Activated T-cell treated with anti-CD3 and anti-CD28 coated beads, Interleukin-2, amount 50 U/mL, for 24 hours (primary cell): Measurements from ENCODE around the gene ASAP3.

Experiments
- DNase-seq: peaks from one replicate; pipeline ENCODE4 v3.0.0-alpha.2; 2020
- H3K27ac Mint-ChIP-seq: 2 replicates; pipeline ENCODE4 v1.8.0; 2020; ENCODE audit warnings: mild to moderate bottlenecking, mixed read lengths
- H3K27me3 Mint-ChIP-seq: 2 replicates; pipeline ENCODE4 v1.8.0; 2020; ENCODE audit warnings: mixed read lengths
- H3K36me3 Mint-ChIP-seq: 2 replicates; pipeline ENCODE4 v1.8.0; 2020; ENCODE audit warnings: low read depth, mixed read lengths
- H3K4me1 Mint-ChIP-seq: 2 replicates; pipeline ENCODE4 v1.8.0; 2020; ENCODE audit warnings: low read depth, mixed read lengths
- H3K4me3 Mint-ChIP-seq: 2 replicates; pipeline ENCODE4 v1.8.0; 2020; ENCODE audit warnings: mild to moderate bottlenecking, moderate library complexity, mixed read lengths
- H3K9me3 Mint-ChIP-seq: 2 replicates; pipeline ENCODE4 v1.8.0; 2020; ENCODE audit warnings: mixed read lengths

The ASAP3 gene

GRCh38 chr1:23453455-23454000, 30.5 kb downstream of the ASAP3 start:
- peaks cover 6% of the 10 kb centered on the region for H3K27me3 Mint-ChIP-seq
- H3K27ac Mint-ChIP-seq, result no peak overlapping the region
- no peak for DNase-seq
- no peaks in the 10 kb centered on the region for H3K36me3 Mint-ChIP-seq
- H3K9me3 Mint-ChIP-seq, result no peaks in the 10 kb centered on the region
- peaks cover 18% of the 10 kb centered on the region for H3K4me1 Mint-ChIP-seq
- H3K4me3 Mint-ChIP-seq, result no peak overlapping the region

GRCh38 chr1:23452011-23452411, 32.0 kb downstream of the ASAP3 start:
- H3K27me3 Mint-ChIP-seq, result peaks cover 6% of the 10 kb centered on the region
- peaks cover 18% of the 10 kb centered on the region for H3K4me1 Mint-ChIP-seq
- H3K27ac Mint-ChIP-seq, result no peak overlapping the region
- DNase-seq, result peak; percentile 37
- no peak overlapping the region for H3K4me3 Mint-ChIP-seq
- H3K36me3 Mint-ChIP-seq, result no peaks in the 10 kb centered on the region
- no peaks in the 10 kb centered on the region for H3K9me3 Mint-ChIP-seq

GRCh38 chr1:23451441-23451840, 32.5 kb downstream of the ASAP3 start:
- Mint-ChIP-seq H3K27ac (no peak overlapping the region), H3K36me3 (no peaks in the 10 kb centered on the region), H3K4me1 (peaks cover 18% of the 10 kb centered on the region), H3K27me3 (peaks cover 6% of the 10 kb centered on the region), H3K4me3 (no peak overlapping the region), H3K9me3 (no peaks in the 10 kb centered on the region)
- no peak for DNase-seq

GRCh38 chr1:23450894-23451293, 33.1 kb downstream of the ASAP3 start:
- H3K36me3 Mint-ChIP-seq, result no peaks in the 10 kb centered on the region
- DNase-seq, result no peak
- H3K9me3 Mint-ChIP-seq, result no peaks in the 10 kb centered on the region
- H3K27ac Mint-ChIP-seq, result no peak overlapping the region
- peaks cover 13% of the 10 kb centered on the region for H3K4me1 Mint-ChIP-seq
- H3K4me3 Mint-ChIP-seq, result no peak overlapping the region
- H3K27me3 Mint-ChIP-seq, result peaks cover 6% of the 10 kb centered on the region

GRCh38 chr1:23449958-23450357, 34.0 kb downstream of the ASAP3 start:
- Mint-ChIP-seq H3K36me3 (no peaks in the 10 kb centered on the region), H3K4me1 (peaks cover 13% of the 10 kb centered on the region), H3K9me3 (no peaks in the 10 kb centered on the region), H3K4me3 (no peak overlapping the region), H3K27ac (no peak overlapping the region), H3K27me3 (no peaks in the 10 kb centered on the region)
- DNase-seq, result no peak

- Mint-ChIP-seq H3K4me3 (no peak overlapping the region), H3K27ac (no peak overlapping the region), H3K27me3 (no peaks in the 10 kb centered on the region), H3K36me3 (no peaks in the 10 kb centered on the region), H3K9me3 (no peaks in the 10 kb centered on the region), H3K4me1 (peaks cover 13% of the 10 kb centered on the region)
- DNase-seq, result no peak
Observed at GRCh38 chr1:23449306-23449705, 34.7 kb downstream of the ASAP3 start.

- H3K27me3 Mint-ChIP-seq, result no peaks in the 10 kb centered on the region
- no peak for DNase-seq
- no peaks in the 10 kb centered on the region for H3K9me3 Mint-ChIP-seq
- H3K36me3 Mint-ChIP-seq, result no peaks in the 10 kb centered on the region
- no peak overlapping the region for H3K4me3 Mint-ChIP-seq
- H3K4me1 Mint-ChIP-seq, result peaks cover 13% of the 10 kb centered on the region
- H3K27ac Mint-ChIP-seq, result no peak overlapping the region
Observed at GRCh38 chr1:23448846-23449245, 35.1 kb downstream of the ASAP3 start.

GRCh38 chr1:23446661-23447310, 37.2 kb downstream of the ASAP3 start:
- Mint-ChIP-seq H3K27me3 (no peaks in the 10 kb centered on the region), H3K9me3 (no peaks in the 10 kb centered on the region), H3K36me3 (no peaks in the 10 kb centered on the region), H3K27ac (no peak overlapping the region), H3K4me3 (no peak overlapping the region), H3K4me1 (peaks cover 4% of the 10 kb centered on the region)
- DNase-seq, result no peak

GRCh38 chr1:23444596-23445390, 39.2 kb downstream of the ASAP3 start:
- Mint-ChIP-seq H3K4me3 (no peak overlapping the region), H3K4me1 (no peaks in the 10 kb centered on the region), H3K27ac (no peak overlapping the region), H3K36me3 (no peaks in the 10 kb centered on the region), H3K27me3 (no peaks in the 10 kb centered on the region), H3K9me3 (no peaks in the 10 kb centered on the region)
- no peak for DNase-seq

- Mint-ChIP-seq H3K36me3 (no peaks in the 10 kb centered on the region), H3K4me3 (no peak overlapping the region), H3K4me1 (no peaks in the 10 kb centered on the region), H3K27me3 (no peaks in the 10 kb centered on the region), H3K27ac (no peak overlapping the region), H3K9me3 (no peaks in the 10 kb centered on the region)
- DNase-seq, result no peak
Observed at GRCh38 chr1:23444104-23444533, 39.9 kb downstream of the ASAP3 start.

- Mint-ChIP-seq H3K36me3 (no peaks in the 10 kb centered on the region), H3K27ac (no peak overlapping the region), H3K4me1 (no peaks in the 10 kb centered on the region), H3K9me3 (no peaks in the 10 kb centered on the region), H3K27me3 (no peaks in the 10 kb centered on the region), H3K4me3 (no peak overlapping the region)
- no peak for DNase-seq
Observed at GRCh38 chr1:23442751-23443150, 41.2 kb downstream of the ASAP3 start.

GRCh38 chr1:23441446-23442148, 42.4 kb downstream of the ASAP3 start:
- H3K27ac Mint-ChIP-seq, result no peak overlapping the region
- H3K4me1 Mint-ChIP-seq, result no peaks in the 10 kb centered on the region

GRCh38 chr1:23438545-23438944, 45.4 kb downstream of the ASAP3 start:
- H3K27me3 Mint-ChIP-seq, result no peaks in the 10 kb centered on the region
- H3K27ac Mint-ChIP-seq, result no peak overlapping the region
- no peak overlapping the region for H3K4me3 Mint-ChIP-seq
- H3K9me3 Mint-ChIP-seq, result no peaks in the 10 kb centered on the region
- no peaks in the 10 kb centered on the region for H3K4me1 Mint-ChIP-seq
- DNase-seq, result no peak
- H3K36me3 Mint-ChIP-seq, result no peaks in the 10 kb centered on the region

More at GRCh38 chr1:23441446-23442148, 42.4 kb downstream of the ASAP3 start:
- Mint-ChIP-seq H3K9me3 (no peaks in the 10 kb centered on the region), H3K4me3 (no peak overlapping the region), H3K36me3 (no peaks in the 10 kb centered on the region), H3K27me3 (no peaks in the 10 kb centered on the region)
- DNase-seq, result no peak

GRCh38 chr1:23437355-23437664, 46.7 kb downstream of the ASAP3 start:
- Mint-ChIP-seq H3K27ac (no peak overlapping the region), H3K4me1 (no peaks in the 10 kb centered on the region), H3K4me3 (no peak overlapping the region), H3K27me3 (no peaks in the 10 kb centered on the region), H3K36me3 (no peaks in the 10 kb centered on the region), H3K9me3 (no peaks in the 10 kb centered on the region)
- DNase-seq, result no peak
